Measurements from ENCODE around the gene PDXK.
"Not testable (repeated sequence)": the region's sequence is repeated elsewhere in the genome, so short reads cannot be mapped to it uniquely, and the experiment has no call there.

PDXK gene

GRCh38 chr21:43697758-43698643 is 20.9 kb upstream of the PDXK start:
- FAIRE-seq: no peak

DNA sequence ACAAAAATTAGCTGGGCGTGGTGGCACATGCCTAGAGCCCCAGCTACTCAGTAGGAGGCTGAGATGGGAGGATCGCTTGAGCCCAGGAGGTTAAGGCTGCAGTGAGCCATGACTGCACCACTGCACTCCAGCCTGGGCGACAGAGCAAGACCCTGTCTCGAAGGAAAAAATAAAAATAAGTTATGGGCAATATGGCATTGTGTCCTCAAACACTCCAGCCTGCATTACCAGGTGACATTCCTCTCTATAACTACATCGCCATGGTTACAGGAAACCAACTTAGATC is 19.5 kb upstream of the PDXK start:
- not testable (repeated sequence) for FAIRE-seq

GRCh38 chr21:43699933-43700599 is 18.9 kb upstream of the PDXK start:
- no peak for FAIRE-seq

DNA sequence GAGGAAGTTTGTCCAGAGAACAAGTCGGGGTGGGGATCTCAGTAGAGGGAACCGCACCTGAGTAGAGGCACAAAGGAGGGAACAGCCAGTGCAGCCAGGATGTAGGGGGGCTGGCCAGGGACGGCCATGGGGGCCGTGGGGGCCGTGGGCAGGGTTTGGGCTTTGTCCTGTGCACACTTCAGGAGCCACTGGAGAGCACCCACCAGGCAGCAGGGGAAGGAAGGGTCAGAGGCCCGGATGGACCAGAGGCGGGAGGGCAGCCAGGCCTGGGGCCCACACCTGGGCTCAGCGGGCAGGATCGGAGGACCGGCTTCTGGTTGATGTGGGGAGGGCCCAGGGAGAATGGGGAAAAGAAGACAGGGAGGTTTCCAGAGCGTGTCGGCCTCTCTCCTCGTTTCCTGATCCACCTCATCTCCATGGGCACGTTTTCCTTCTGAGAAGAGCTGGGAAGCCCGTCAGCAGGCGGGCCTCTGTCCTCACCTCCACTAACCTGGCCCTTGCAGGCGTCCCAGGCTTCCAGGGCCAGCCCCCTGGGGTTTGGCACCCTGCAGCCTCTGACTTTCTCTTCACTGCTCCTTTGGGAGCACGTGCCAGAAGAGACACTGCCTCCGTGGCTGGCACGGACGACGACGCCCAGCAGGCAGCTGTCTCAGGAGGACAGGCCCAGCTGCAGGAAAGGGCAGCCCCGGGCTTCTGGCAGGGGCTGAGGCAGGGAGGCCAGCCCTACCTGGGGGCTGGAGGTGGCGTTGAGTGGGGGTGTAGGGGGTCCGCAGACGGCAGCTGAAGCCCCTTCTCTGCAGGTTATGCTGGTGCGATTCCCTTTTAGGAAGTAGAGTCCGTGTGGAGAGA is 16.8 kb upstream of the PDXK start:
- no peak for FAIRE-seq

- FAIRE-seq: no peak
Measured at GRCh38 chr21:43702785-43703034, 16.2 kb upstream of the PDXK start.

DNA sequence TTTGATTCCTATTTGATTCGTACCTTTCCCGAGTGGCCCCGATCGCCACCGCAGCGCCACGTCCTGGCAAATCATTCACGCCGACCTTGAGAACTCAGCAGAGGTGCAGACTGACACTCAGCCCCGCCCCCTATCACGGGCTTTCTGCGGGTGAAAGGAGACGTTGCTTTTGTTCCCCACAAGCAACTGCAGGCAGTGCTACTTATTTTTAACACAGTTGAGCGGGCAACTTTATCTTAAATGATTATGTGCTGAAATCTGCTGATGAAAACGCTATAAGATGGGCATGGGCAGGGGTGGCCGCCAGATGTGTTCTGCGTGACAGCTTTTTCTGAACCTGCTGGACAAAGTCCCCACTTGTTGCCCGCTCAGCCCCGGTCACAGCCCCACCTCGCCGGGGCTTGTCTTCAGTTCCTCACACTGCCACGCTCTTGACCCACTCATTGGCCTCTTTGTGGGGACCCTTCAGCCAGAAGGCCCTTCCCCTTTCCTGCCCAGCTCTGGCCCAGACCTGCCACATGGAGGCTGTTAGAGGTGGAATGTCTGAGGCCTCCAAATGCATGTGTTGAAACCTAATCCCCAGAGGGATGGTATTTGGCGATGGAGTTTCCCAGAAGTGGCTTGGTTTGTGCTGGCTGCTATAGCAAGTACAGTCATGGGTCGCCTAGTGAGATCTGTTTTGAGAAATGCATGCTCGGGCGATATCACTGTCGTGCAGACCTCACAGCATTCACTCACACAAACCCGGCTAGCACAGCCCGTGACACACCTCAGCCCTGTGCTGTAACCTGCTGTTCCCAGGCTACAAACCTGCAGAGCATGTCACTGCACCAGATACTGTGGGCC is 15.7 kb upstream of the PDXK start:
- no peak for FAIRE-seq

- no peak for FAIRE-seq
Measured at GRCh38 chr21:43707462-43707861, 11.5 kb upstream of the PDXK start.

- FAIRE-seq: no peak
Measured at GRCh38 chr21:43708745-43709381, 10.1 kb upstream of the PDXK start.

GRCh38 chr21:43712268-43712942 is 6.5 kb upstream of the PDXK start:
- no peak for FAIRE-seq

DNA sequence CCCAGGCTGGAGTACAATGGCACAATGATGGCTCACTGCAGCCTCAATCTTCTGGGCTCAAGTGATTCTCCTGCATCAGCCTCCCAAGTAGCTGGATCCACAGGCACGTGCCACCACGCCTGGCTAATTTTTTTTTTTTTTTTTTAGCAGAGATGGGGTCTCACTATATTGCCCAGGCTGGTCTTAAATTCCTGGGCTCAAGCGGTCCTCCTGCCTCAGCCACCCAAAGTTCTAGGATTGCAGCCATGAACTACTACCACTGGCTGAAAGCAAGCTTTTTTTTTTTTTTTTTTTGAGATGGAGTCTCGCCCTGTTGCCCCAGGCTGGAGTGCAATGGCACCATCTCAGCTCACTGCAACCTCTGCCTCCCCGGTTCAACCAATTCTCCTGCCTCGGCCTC is 5.8 kb upstream of the PDXK start:
- FAIRE-seq: not testable (repeated sequence)

DNA sequence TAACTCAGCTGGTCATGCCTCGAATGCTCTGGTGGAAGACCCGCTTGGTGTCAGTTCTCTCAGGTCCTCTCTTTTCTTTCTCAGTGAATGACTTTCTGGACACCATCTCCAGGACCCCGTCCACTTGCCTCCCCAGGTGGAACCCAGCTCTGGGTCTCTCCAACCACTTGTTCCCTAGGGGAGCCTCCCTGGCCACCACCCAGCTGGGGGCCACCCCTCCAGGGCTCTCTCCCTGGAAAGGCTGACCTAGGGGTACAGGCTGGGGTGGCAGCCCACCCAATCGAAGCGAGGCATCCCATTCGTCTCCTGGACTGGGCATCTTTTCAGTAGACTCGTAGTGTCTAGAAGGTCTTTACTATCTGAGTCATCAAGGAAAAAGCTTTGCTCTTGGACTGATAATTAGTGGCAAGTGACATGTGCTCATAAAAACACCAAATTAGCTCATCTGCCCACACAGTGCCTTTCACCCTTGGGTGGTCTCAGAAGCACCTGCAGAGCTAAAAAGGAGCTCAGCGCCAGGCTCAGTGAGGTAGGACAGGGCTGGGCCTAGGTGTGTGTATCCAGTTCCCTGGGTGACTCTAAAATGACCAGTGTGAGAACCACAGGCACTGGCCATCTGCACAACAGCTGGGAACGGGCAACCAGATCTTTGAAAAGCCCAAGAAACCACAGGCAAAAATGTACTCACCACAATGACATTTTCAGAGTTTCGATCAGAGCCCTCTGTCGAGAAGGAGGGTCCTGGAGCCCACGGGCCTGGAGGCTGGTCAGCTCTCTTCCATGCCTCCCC is 2.4 kb upstream of the PDXK start:
- no peak for FAIRE-seq

DNA sequence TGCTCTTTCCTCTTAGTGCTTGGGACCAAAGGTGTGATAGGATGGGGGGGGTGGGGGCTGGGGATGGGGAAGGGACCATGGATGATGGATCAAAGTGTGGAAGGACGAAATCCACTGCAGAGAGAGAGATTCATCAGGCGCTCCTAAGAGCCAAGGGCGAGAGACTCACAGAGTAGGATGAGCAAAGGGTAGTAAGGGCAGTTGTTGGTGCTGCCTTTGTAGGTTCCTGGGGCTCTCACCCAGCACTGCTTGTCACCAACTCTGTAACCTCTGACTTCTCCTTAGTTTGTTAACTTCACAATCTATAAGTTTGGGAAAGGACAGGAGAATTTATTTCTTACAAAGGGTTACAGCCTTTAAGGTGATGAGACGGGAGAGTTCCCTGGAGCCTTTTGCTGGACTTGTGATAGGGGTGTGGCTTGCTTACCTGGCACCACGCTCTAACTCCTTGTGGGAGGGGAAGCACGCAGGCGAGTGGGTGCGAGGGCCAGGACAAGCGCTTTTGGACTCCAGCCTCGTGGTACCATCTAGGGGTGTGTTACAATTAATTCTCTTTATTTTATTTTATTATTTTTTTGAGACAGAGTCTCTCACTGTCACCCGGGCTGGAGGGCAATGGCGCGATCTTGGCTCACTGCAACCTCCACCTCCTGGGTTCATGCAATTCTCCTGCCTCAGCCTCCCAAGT is 1.6 kb upstream of the PDXK start:
- no peak for FAIRE-seq

GRCh38 chr21:43717967-43718871 is 710 bp upstream of the PDXK start:
- no peak for FAIRE-seq

GRCh38 chr21:43719748-43720538 is 1.0 kb downstream of the PDXK start:
- FAIRE-seq: no peak

GRCh38 chr21:43720539-43721166 is 1.7 kb downstream of the PDXK start:
- no peak for FAIRE-seq

DNA sequence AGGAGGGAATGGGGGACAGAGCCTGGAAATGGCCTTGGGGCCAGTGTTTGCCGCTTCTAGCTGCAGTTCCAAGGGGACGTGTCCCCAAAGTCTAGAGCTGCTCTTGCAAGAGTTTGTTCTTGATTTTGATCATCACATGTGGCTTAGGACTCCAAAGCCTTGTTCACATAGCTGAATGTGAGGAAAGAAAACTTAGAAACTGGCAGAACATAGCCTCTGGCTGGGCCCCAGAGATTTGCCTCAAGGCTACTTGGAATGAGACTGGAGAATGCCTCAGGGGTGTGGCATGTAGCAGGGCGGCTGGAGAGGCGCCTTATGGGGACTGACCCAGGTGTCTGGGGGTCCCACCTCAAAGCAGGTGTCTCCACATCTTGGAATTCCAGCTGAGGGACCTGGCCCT is 2.3 kb downstream of the PDXK start:
- no peak for FAIRE-seq

DNA sequence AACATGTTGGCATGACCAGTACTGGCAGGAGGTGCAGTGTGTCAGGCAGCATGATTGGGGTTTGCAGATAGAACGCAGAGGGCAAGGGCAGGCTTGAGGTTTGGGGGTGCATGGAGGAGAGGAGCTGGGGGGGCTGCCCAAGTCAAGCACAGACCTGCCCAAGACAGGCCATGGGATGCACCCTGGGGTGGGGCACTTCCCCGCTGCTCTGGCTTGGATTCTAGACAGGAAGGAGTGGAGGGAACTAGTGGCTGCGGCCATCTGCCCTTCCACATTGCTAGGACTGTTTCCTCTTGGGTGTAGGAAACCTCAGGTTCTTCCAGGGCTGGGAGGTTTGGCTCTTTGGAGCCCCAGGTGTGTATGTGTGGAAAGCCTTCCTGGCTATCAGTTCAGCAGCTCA is 3.0 kb downstream of the PDXK start:
- no peak for FAIRE-seq

DNA sequence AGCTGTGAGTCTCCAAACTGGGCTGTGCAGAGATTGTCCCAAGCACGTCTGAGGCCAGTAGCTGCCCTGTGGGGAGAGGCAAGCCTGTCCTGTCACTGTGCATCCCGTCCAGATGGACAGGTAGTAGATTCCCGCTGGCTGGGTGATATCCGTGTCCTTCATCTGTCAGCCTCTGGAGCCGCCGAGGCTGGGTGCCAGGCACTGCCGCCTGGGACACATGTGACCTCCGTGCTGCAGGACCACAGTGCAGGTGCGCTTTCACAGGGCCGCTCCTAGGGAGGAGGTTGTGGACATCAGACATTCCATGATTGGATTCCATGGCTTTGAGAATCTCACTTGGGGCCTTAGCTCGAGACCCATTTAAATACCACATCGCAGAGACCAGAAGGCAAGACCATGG is 4.7 kb downstream of the PDXK start:
- FAIRE-seq: no peak
